ENCODE results near the gene FEN1.

The FEN1 gene

GRCh38 chr11:61757213-61757862, 35.4 kb upstream of the FEN1 start:
- DNase-seq, result no peak

- DNase-seq, result no peak
These were observed 31.8 kb upstream of the FEN1 start for GRCh38 chr11:61760946-61761345.

GRCh38 chr11:61761440-61762222, 31.1 kb upstream of the FEN1 start:
- no peak for DNase-seq

GRCh38 chr11:61762223-61762615, 30.5 kb upstream of the FEN1 start:
- DNase-seq, result no peak

- no peak for DNase-seq
These were observed 29.9 kb upstream of the FEN1 start for GRCh38 chr11:61762798-61763197.

GRCh38 chr11:61763930-61764605, 28.6 kb upstream of the FEN1 start:
- no peak for DNase-seq

- no peak for DNase-seq
These were observed 28.0 kb upstream of the FEN1 start for GRCh38 chr11:61764606-61765260.

- DNase-seq, result no peak
These were observed 27.0 kb upstream of the FEN1 start for GRCh38 chr11:61765550-61766253.

GRCh38 chr11:61766353-61766841, 26.3 kb upstream of the FEN1 start:
- no peak for DNase-seq

GRCh38 chr11:61768376-61769076, 24.2 kb upstream of the FEN1 start:
- no peak for DNase-seq

- no peak for DNase-seq
These were observed 23.4 kb upstream of the FEN1 start for GRCh38 chr11:61769169-61769920.

GRCh38 chr11:61769946-61770683, 22.6 kb upstream of the FEN1 start:
- no peak for DNase-seq

GRCh38 chr11:61771195-61771894, 21.4 kb upstream of the FEN1 start:
- DNase-seq, result no peak

- no peak for DNase-seq
These were observed 20.7 kb upstream of the FEN1 start for GRCh38 chr11:61771985-61772455.

GRCh38 chr11:61773356-61773755, 19.4 kb upstream of the FEN1 start:
- no peak for DNase-seq

GRCh38 chr11:61773809-61774208, 18.9 kb upstream of the FEN1 start:
- no peak for DNase-seq

GRCh38 chr11:61774411-61774810, 18.3 kb upstream of the FEN1 start:
- DNase-seq, result no peak

GRCh38 chr11:61775106-61775505, 17.6 kb upstream of the FEN1 start:
- no peak for DNase-seq
